Measurements from ENCODE around the gene INPP5B. TPM values are rescaled to one million over a fixed set of nuclear protein-coding genes. Genes with fewer than 3 reads are reported as not detected.

Gene INPP5B
- total RNA-seq, 5 donors from 2014 or later (not counting 1 experiment from before 2014, with no cell fraction given): 27.9 to 35.8 (median 30.9) TPM

DNA sequence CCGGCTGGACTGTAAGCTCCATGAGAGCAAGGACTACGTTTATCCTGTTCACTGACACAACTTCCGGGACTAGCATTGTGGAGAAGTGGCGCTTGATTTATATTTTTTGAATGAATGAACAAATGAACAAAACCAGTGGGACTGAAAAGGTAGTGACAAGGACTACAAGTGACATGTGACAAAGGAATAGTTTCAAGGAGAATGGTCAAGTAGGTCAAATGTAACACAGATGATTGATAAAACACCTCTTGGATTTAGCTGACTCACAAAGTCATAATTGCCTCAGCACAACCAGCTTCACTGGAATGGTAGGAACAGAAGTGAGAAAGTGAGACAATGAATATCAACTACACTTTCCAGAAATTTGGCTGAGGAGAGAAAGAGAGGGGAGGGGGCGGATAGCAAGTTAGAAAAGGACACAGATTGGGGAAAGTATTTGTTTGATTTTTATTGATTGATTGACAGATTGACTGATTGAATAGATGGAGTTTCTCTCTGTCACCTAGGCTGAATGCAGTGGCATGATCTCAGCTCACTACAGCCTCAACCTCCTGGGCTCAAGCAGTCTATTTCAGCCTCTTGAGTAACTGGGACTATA is 101.7 kb downstream of the INPP5B start:
- CTCF ChIA-PET: no interaction called here
- POLR2A ChIA-PET: no interaction called here
- peaks cover 29 to 47% (median 40%) of the 10 kb centered on the region in 3 donors for H3K4me1 Mint-ChIP-seq
- no peaks in the 10 kb centered on the region for H3K27me3 ChIP-seq (replicated peaks in 1 of 2; ENCODE audit: control insufficient read depth in 2 of 2, extremely low read depth in 1 of 2, insufficient read depth in 2 of 2, low read length in 1 of 2)
- peaks cover 0 to 10% of the 10 kb centered on the region in 2 experiments for H3K4me1 ChIP-seq (ENCODE audit: control insufficient read depth in 1 of 2, extremely low read depth in 1 of 2, insufficient read depth in 2 of 2, low read length in 2 of 2)
- H3K27me3 Mint-ChIP-seq: no peaks in the 10 kb centered on the region
- H3K9me3 ChIP-seq: no peaks in the 10 kb centered on the region
- H3K4me3 ChIP-seq (ENCODE audit: control insufficient read depth in 1 of 2, extremely low read depth in 1 of 2, low read length in 1 of 2): no peak overlapping the region
- H3K27ac Mint-ChIP-seq: no peak overlapping the region
- WGBS (ENCODE audit: insufficient coverage): 100% methylated on average over 2 of the region's 5 CpGs
- H3K36me3 Mint-ChIP-seq: peaks cover 20% of the 10 kb centered on the region
- no peaks in the 10 kb centered on the region for H3K9me3 Mint-ChIP-seq
- no peak overlapping the region for H3K4me3 Mint-ChIP-seq
- DNase-seq: no peak
- peaks cover 0 to 18% of the 10 kb centered on the region in 2 donors for H3K36me3 ChIP-seq (ENCODE audit: control insufficient read depth in 2 of 2, extremely low read depth in 1 of 2, insufficient read depth in 1 of 2, low read length in 1 of 2)
- no peak for ATAC-seq (replicated peaks in 1 of 4)
- no peak overlapping the region for H3K27ac ChIP-seq (ENCODE audit: low read length)

DNA sequence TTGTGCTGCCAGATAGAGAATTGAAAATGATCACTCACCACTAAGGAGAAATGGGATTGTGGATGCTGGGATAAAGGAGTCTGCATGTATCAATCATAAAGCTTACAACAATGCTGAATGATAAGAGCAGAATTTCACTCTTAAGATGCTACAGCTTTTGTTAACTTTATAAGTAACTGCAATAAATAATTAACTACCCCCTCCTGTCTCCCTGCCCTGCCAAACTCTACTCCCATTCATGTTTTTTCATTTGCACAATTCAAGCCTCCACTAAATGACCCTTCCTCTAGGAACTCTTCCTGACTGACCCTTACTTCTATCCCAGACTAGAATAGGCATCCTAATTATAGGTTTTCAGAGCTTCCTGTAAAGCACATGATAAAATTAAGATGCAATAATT is 102.3 kb downstream of the INPP5B start:
- Histone ChIP-seq H3K27me3 (replicated peaks in 1 of 2; ENCODE audit: control insufficient read depth in 2 of 2, extremely low read depth in 1 of 2, insufficient read depth in 2 of 2, low read length in 1 of 2) (no peaks in the 10 kb centered on the region), H3K4me3 (ENCODE audit: control insufficient read depth in 1 of 2, extremely low read depth in 1 of 2, low read length in 1 of 2) (no peak overlapping the region), H3K4me1 (ENCODE audit: control insufficient read depth in 1 of 2, extremely low read depth in 1 of 2, insufficient read depth in 2 of 2, low read length in 2 of 2) (peaks cover 0 to 10% of the 10 kb centered on the region in 2 experiments), H3K9me3 (no peaks in the 10 kb centered on the region), H3K36me3 (ENCODE audit: control insufficient read depth in 2 of 2, extremely low read depth in 1 of 2, insufficient read depth in 1 of 2, low read length in 1 of 2) (peaks cover 0 to 22% of the 10 kb centered on the region in 2 donors), H3K27ac (ENCODE audit: low read length) (no peak overlapping the region)
- Mint-ChIP-seq H3K4me3 (no peak overlapping the region), H3K9me3 (no peaks in the 10 kb centered on the region), H3K27ac (no peak overlapping the region), H3K27me3 (no peaks in the 10 kb centered on the region), H3K36me3 (peaks cover 25% of the 10 kb centered on the region), H3K4me1 (peaks cover 29 to 46% (median 37%) of the 10 kb centered on the region in 3 donors)
- DNase-seq: no peak
- CTCF ChIA-PET: no interaction called here
- POLR2A ChIA-PET: no interaction called here
- no peak for ATAC-seq (replicated peaks in 1 of 4)

DNA sequence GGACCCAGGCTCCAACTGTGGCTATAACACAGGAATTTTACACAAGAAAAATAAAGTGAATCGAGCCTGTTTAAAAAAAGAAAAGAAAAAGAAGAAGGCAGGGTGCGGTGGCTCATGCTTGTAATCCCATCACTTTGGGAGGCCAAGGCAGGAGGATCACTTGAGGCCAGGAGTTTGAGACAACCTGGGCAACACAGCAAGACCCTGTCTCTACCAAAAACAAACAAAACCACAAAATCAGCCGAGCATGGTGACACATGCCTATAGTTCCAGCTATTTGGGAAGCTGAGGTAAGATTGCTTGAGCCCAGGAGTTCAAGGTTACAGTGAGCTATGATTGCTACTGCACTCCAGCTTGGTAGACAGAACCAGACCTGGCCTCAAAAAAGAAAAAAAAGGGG is 105.2 kb downstream of the INPP5B start:
- Mint-ChIP-seq H3K27ac (no peak overlapping the region), H3K27me3 (no peaks in the 10 kb centered on the region), H3K9me3 (no peaks in the 10 kb centered on the region), H3K36me3 (peaks cover 28% of the 10 kb centered on the region), H3K4me3 (no peak overlapping the region), H3K4me1 (peaks cover 17 to 25% (median 19%) of the 10 kb centered on the region in 3 donors)
- ATAC-seq (replicated peaks in 1 of 4): no peak
- Histone ChIP-seq H3K4me1 (ENCODE audit: control insufficient read depth in 1 of 2, extremely low read depth in 1 of 2, insufficient read depth in 2 of 2, low read length in 2 of 2) (peaks cover 0 to under 1% of the 10 kb centered on the region in 2 experiments), H3K27ac (ENCODE audit: low read length) (no peak overlapping the region), H3K36me3 (ENCODE audit: control insufficient read depth in 2 of 2, extremely low read depth in 1 of 2, insufficient read depth in 1 of 2, low read length in 1 of 2) (peaks cover 0 to 37% of the 10 kb centered on the region in 2 donors), H3K4me3 (ENCODE audit: control insufficient read depth in 1 of 2, extremely low read depth in 1 of 2, low read length in 1 of 2) (no peak overlapping the region), H3K27me3 (replicated peaks in 1 of 2; ENCODE audit: control insufficient read depth in 2 of 2, extremely low read depth in 1 of 2, insufficient read depth in 2 of 2, low read length in 1 of 2) (no peaks in the 10 kb centered on the region), H3K9me3 (no peaks in the 10 kb centered on the region)
- WGBS (ENCODE audit: insufficient coverage): 80% methylated on average over 1 of the region's 3 CpGs
- no peak for DNase-seq
- CTCF ChIA-PET: no interaction called here
- POLR2A ChIA-PET: no interaction called here

DNA sequence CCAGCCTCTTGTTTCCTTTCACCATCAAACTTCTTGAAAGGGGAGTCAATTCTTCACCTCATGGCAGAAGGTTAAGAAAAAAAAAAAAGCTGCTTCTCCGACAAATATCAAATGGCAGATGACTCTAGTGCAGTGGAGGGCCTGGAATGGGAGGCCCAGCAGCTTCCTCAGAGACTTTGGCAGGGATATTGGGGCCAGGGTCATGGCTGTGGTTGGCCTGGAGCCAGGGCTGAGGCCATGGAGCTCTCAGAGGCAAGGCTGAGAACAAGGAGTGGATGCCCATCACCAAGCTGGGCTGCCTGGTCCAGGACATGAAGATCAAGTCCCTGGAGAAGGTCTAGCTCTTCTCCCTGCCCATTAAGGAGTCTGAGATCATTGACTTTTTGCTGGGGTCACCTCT is 106.1 kb downstream of the INPP5B start:
- Mint-ChIP-seq H3K4me1 (peaks cover 9 to 18% (median 14%) of the 10 kb centered on the region in 3 donors), H3K36me3 (peaks cover 35% of the 10 kb centered on the region), H3K27ac (no peak overlapping the region), H3K27me3 (no peaks in the 10 kb centered on the region), H3K4me3 (no peak overlapping the region), H3K9me3 (no peaks in the 10 kb centered on the region)
- POLR2A ChIA-PET: no interaction called here
- Histone ChIP-seq H3K27ac (ENCODE audit: low read length) (no peak overlapping the region), H3K4me1 (ENCODE audit: control insufficient read depth in 1 of 2, extremely low read depth in 1 of 2, insufficient read depth in 2 of 2, low read length in 2 of 2) (no peaks in the 10 kb centered on the region), H3K36me3 (ENCODE audit: control insufficient read depth in 2 of 2, extremely low read depth in 1 of 2, insufficient read depth in 1 of 2, low read length in 1 of 2) (peaks cover 0 to 40% of the 10 kb centered on the region in 2 donors), H3K27me3 (replicated peaks in 1 of 2; ENCODE audit: control insufficient read depth in 2 of 2, extremely low read depth in 1 of 2, insufficient read depth in 2 of 2, low read length in 1 of 2) (no peaks in the 10 kb centered on the region), H3K4me3 (ENCODE audit: control insufficient read depth in 1 of 2, extremely low read depth in 1 of 2, low read length in 1 of 2) (no peak overlapping the region), H3K9me3 (no peaks in the 10 kb centered on the region)
- no peak for DNase-seq
- ATAC-seq (replicated peaks in 1 of 4): no peak
- WGBS (ENCODE audit: insufficient coverage): 100% methylated on average over 1 of the region's 1 CpG
- CTCF ChIA-PET: interaction anchor here in 1 of 2 donors (0.6 kb wide), 1 partner anchor 10 kb away, joined by 3 read pairs; no protein-coding TSS in a partner anchor

DNA sequence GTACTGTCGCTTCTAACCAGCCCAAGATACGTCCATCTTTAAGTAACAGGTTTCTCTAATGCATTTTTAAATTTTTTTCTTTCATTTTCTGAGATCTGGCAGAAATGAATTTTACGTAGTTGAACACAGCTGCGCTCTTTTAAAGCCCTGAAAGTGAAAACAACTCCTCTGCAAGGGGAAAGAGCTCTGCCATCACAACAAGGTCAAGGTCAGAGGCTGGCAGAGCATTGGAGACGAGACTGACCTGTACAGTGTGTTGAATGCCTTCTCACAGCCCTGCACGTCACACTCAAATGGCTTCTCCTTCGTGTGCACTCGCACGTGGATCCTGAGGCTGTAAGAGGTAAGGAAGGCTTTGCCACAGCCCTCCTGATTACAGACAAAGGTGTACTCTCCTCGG is 107.2 kb downstream of the INPP5B start:
- Histone ChIP-seq H3K27ac (ENCODE audit: low read length) (no peak overlapping the region), H3K27me3 (replicated peaks in 1 of 2; ENCODE audit: control insufficient read depth in 2 of 2, extremely low read depth in 1 of 2, insufficient read depth in 2 of 2, low read length in 1 of 2) (no peaks in the 10 kb centered on the region), H3K9me3 (no peaks in the 10 kb centered on the region), H3K36me3 (ENCODE audit: control insufficient read depth in 2 of 2, extremely low read depth in 1 of 2, insufficient read depth in 1 of 2, low read length in 1 of 2) (peaks cover 0 to 50% of the 10 kb centered on the region in 2 donors), H3K4me1 (ENCODE audit: control insufficient read depth in 1 of 2, extremely low read depth in 1 of 2, insufficient read depth in 2 of 2, low read length in 2 of 2) (no peaks in the 10 kb centered on the region), H3K4me3 (ENCODE audit: control insufficient read depth in 1 of 2, extremely low read depth in 1 of 2, low read length in 1 of 2) (no peak overlapping the region)
- WGBS (ENCODE audit: insufficient coverage): 100% methylated on average over 2 of the region's 10 CpGs
- POLR2A ChIA-PET: no interaction called here
- CTCF ChIA-PET: no interaction called here
- DNase-seq: no peak
- H3K27ac Mint-ChIP-seq: no peak overlapping the region
- no peak for ATAC-seq (replicated peaks in 1 of 4)
- peaks cover 38% of the 10 kb centered on the region for H3K36me3 Mint-ChIP-seq
- peaks cover under 1 to 9% (median 8%) of the 10 kb centered on the region in 3 donors for H3K4me1 Mint-ChIP-seq
- no peaks in the 10 kb centered on the region for H3K9me3 Mint-ChIP-seq
- H3K27me3 Mint-ChIP-seq: no peaks in the 10 kb centered on the region
- no peak overlapping the region for H3K4me3 Mint-ChIP-seq

DNA sequence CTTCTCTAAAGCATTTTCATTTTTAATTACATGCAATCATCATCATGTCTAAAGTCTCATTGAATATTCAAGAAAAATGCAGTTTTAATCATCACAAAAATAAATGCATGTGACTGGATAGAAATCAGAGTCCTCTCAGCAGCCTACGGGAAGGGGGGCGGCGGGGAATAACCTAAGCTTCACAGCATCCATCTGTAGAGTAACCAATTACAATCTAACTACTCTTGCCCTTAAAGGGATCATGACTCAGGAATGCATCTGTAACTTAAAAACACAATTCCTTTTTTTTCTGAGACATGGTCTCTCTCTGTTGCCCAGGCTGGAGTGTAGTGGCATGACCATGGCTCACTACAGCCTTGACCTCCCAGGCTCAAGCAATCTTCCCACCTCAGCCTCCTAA is 110.1 kb downstream of the INPP5B start:
- H3K4me3 ChIP-seq (ENCODE audit: control insufficient read depth in 1 of 2, extremely low read depth in 1 of 2, low read length in 1 of 2): no peak overlapping the region
- POLR2A ChIA-PET: no interaction called here
- no peak for DNase-seq
- Mint-ChIP-seq H3K4me3 (no peak overlapping the region), H3K27me3 (no peaks in the 10 kb centered on the region), H3K4me1 (no peaks in the 10 kb centered on the region), H3K36me3 (peaks cover 52% of the 10 kb centered on the region), H3K9me3 (no peaks in the 10 kb centered on the region), H3K27ac (no peak overlapping the region)
- CTCF ChIA-PET: no interaction called here
- no peak for ATAC-seq (replicated peaks in 1 of 4)
- no peak overlapping the region for H3K27ac ChIP-seq (ENCODE audit: low read length)
- no peaks in the 10 kb centered on the region for H3K4me1 ChIP-seq (ENCODE audit: control insufficient read depth in 1 of 2, extremely low read depth in 1 of 2, insufficient read depth in 2 of 2, low read length in 2 of 2)
- no peaks in the 10 kb centered on the region for H3K27me3 ChIP-seq (replicated peaks in 1 of 2; ENCODE audit: control insufficient read depth in 2 of 2, extremely low read depth in 1 of 2, insufficient read depth in 2 of 2, low read length in 1 of 2)
- WGBS (ENCODE audit: insufficient coverage): 67% methylated on average over 3 of the region's 3 CpGs
- H3K36me3 ChIP-seq (ENCODE audit: control insufficient read depth in 2 of 2, extremely low read depth in 1 of 2, insufficient read depth in 1 of 2, low read length in 1 of 2): peaks cover 4 to 71% of the 10 kb centered on the region in 2 donors
- no peaks in the 10 kb centered on the region for H3K9me3 ChIP-seq

DNA sequence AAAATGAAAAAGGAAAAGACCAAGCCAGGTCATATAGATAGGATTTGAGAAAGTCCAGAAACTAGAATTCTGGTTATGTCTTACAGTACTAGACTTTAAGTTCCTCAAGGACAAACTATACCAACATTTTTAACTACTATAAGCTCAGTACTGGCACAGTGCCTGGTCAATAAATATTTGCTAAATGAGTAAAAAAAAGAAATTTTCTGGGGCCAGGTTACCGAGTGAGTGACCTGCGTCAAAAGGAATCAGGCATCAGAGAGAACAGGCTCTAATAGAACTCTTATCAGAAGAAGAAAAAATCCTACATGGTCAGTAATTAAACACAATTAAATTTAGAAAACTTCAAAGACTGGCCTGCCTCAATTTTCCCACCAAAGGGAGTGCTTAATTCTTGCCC is 115.0 kb downstream of the INPP5B start:
- DNase-seq: no peak
- H3K27me3 Mint-ChIP-seq: no peaks in the 10 kb centered on the region
- H3K9me3 Mint-ChIP-seq: no peaks in the 10 kb centered on the region
- no peak overlapping the region for H3K27ac Mint-ChIP-seq
- ChIA-PET POLR2A (no interaction called here), CTCF (interaction anchor here in 1 of 2 donors (0.6 kb wide), 1 partner anchor 170 kb away, joined by 4 read pairs; no protein-coding TSS in a partner anchor)
- no peaks in the 10 kb centered on the region for H3K27me3 ChIP-seq (replicated peaks in 1 of 2; ENCODE audit: control insufficient read depth in 2 of 2, extremely low read depth in 1 of 2, insufficient read depth in 2 of 2, low read length in 1 of 2)
- H3K4me3 ChIP-seq (ENCODE audit: control insufficient read depth in 1 of 2, extremely low read depth in 1 of 2, low read length in 1 of 2): no peak overlapping the region
- no peaks in the 10 kb centered on the region for H3K4me1 ChIP-seq (ENCODE audit: control insufficient read depth in 1 of 2, extremely low read depth in 1 of 2, insufficient read depth in 2 of 2, low read length in 2 of 2)
- H3K9me3 ChIP-seq: no peaks in the 10 kb centered on the region
- peaks cover 6 to 65% of the 10 kb centered on the region in 2 donors for H3K36me3 ChIP-seq (ENCODE audit: control insufficient read depth in 2 of 2, extremely low read depth in 1 of 2, insufficient read depth in 1 of 2, low read length in 1 of 2)
- no peak for ATAC-seq (replicated peaks in 1 of 4)
- H3K4me3 Mint-ChIP-seq: no peak overlapping the region
- H3K4me1 Mint-ChIP-seq: no peaks in the 10 kb centered on the region
- 100% methylated on average over 1 of the region's 2 CpGs for WGBS (ENCODE audit: insufficient coverage)
- no peak overlapping the region for H3K27ac ChIP-seq (ENCODE audit: low read length)
- H3K36me3 Mint-ChIP-seq: peaks cover 57% of the 10 kb centered on the region
